ENCODE measurements around the gene DAZL.
A peak's percentile ranks its signal among the peaks of the same experiment; 100 is the strongest.

DAZL gene

DNA sequence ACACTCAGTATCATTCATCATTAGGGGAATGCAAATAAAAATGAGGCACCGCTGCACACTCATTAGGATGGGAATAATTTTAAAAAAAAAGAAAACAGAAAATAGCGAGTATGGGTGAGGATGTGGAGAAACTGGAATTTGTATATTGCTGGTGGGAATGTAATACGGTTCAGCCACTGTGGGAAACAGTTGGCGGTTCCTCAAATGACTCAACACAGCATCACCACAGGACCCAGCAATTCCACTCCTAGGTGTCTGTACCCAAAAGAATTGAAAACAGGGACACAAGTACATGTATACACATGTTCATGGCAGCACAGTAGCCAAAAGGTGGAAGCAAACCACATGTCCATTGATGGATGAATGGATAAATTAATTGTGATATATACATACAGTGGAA, 56.5 kb downstream of the DAZL start:
- no peak overlapping the region for H3K4me3 ChIP-seq (ENCODE audit: low read depth, low read length)
- CTCF ChIA-PET, result interaction anchor here (3.7 to 3.9 kb wide), 2 partner anchors 257 to 280 kb away, joined by 23 to 67 read pairs; no protein-coding TSS in a partner anchor

DNA sequence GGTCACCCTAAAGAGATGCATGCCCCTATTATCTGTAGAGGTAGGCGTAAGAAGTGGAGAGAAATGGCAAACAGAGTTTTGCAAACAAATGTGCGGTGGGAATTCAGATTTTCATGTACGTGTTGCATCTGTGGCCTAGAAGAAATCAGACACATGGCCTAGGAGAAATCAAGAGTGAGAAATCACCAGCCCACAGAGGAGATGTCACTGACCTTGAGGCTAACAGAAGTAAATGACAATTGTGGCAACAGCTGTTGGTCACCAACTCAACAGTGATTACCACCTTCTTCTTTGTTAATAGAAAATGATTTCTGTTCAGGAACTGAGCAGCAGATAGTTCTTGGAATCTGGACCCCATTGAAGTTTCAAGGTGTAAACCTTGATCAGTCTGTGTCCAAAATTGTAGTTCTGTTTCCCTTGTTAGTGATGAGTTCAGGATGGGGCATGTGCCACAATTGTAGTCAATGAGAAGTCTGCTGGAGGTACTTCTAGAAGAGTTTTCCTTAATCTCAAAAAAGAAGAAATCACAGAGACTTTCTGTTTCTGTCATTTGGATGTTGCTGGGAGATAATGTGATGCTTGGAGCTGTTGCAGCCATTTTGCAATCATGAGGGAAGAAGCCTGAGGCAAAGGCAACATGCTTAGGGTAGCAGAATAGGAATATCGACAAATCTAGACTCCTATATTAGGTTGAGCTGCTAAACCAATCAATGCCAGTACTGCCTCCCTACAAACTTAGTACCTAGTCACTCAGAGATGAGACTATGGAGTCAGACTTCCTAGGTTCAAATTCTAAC, 57.5 kb downstream of the DAZL start:
- ChIA-PET POLR2A (no interaction called here), CTCF (interaction anchor here (0.6 to 2.8 kb wide), 6 partner anchors 30 to 278 kb away, joined by 3 to 10 read pairs (median 4); no protein-coding TSS in a partner anchor)
- Histone ChIP-seq H3K27ac (ENCODE audit: extremely low read depth, low read depth, low read length) (no peak overlapping the region), H3K9me3 (ENCODE audit: control insufficient read depth, insufficient read depth, low read depth, low read length) (no peaks in the 10 kb centered on the region), H3K4me1 (ENCODE audit: control insufficient read depth, insufficient read depth, low read length) (no peaks in the 10 kb centered on the region), H3K36me3 (ENCODE audit: control insufficient read depth in 2 of 2, insufficient read depth in 1 of 2, low read length in 2 of 2) (no peaks in the 10 kb centered on the region), H3K4me3 (ENCODE audit: low read depth, low read length) (no peak overlapping the region)
- TF ChIP-seq ZNF366 (tag by site-specific recombination; conservative IDR thresholded peaks at IDR 0.05) (no peak), ZNF221 (tag by site-specific recombination; IDR thresholded peaks at IDR 0.05; ENCODE audit: borderline replicate concordance) (no peak), ZNF473 (tag by site-specific recombination; IDR thresholded peaks at IDR 0.05) (no peak), SETDB1 (IDR thresholded peaks at IDR 0.05; ENCODE audit: insufficient read length, low read length) (peak; percentile 61), ZNF112 (tag by site-specific recombination; IDR thresholded peaks at IDR 0.05) (no peak), ZNF274 (IDR thresholded peaks at IDR 0.05; ENCODE audit: low read length) (no peak), ZNF274 (tag by site-specific recombination; IDR thresholded peaks at IDR 0.05; ENCODE audit: borderline replicate concordance) (no peak)
- TF ChIP-seq, protein P1, sequence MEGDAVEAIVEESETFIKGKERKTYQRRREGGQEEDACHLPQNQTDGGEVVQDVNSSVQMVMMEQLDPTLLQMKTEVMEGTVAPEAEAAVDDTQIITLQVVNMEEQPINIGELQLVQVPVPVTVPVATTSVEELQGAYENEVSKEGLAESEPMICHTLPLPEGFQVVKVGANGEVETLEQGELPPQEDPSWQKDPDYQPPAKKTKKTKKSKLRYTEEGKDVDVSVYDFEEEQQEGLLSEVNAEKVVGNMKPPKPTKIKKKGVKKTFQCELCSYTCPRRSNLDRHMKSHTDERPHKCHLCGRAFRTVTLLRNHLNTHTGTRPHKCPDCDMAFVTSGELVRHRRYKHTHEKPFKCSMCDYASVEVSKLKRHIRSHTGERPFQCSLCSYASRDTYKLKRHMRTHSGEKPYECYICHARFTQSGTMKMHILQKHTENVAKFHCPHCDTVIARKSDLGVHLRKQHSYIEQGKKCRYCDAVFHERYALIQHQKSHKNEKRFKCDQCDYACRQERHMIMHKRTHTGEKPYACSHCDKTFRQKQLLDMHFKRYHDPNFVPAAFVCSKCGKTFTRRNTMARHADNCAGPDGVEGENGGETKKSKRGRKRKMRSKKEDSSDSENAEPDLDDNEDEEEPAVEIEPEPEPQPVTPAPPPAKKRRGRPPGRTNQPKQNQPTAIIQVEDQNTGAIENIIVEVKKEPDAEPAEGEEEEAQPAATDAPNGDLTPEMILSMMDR (tag by site-specific recombination; IDR thresholded peaks at IDR 0.05), result no peak
- TF ChIP-seq, protein P2, sequence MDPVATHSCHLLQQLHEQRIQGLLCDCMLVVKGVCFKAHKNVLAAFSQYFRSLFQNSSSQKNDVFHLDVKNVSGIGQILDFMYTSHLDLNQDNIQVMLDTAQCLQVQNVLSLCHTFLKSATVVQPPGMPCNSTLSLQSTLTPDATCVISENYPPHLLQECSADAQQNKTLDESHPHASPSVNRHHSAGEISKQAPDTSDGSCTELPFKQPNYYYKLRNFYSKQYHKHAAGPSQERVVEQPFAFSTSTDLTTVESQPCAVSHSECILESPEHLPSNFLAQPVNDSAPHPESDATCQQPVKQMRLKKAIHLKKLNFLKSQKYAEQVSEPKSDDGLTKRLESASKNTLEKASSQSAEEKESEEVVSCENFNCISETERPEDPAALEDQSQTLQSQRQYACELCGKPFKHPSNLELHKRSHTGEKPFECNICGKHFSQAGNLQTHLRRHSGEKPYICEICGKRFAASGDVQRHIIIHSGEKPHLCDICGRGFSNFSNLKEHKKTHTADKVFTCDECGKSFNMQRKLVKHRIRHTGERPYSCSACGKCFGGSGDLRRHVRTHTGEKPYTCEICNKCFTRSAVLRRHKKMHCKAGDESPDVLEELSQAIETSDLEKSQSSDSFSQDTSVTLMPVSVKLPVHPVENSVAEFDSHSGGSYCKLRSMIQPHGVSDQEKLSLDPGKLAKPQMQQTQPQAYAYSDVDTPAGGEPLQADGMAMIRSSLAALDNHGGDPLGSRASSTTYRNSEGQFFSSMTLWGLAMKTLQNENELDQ (tag by site-specific recombination; IDR thresholded peaks at IDR 0.05; ENCODE audit: low read depth), result no peak
- TF ChIP-seq, protein P3, sequence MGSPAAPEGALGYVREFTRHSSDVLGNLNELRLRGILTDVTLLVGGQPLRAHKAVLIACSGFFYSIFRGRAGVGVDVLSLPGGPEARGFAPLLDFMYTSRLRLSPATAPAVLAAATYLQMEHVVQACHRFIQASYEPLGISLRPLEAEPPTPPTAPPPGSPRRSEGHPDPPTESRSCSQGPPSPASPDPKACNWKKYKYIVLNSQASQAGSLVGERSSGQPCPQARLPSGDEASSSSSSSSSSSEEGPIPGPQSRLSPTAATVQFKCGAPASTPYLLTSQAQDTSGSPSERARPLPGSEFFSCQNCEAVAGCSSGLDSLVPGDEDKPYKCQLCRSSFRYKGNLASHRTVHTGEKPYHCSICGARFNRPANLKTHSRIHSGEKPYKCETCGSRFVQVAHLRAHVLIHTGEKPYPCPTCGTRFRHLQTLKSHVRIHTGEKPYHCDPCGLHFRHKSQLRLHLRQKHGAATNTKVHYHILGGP (tag by site-specific recombination; IDR thresholded peaks at IDR 0.05), result no peak

More for the DNA sequence above, 56.5 kb downstream of the DAZL start:
- H3K27ac ChIP-seq (ENCODE audit: extremely low read depth, low read depth, low read length), result no peak overlapping the region
- H3K9me3 ChIP-seq (ENCODE audit: control insufficient read depth, insufficient read depth, low read depth, low read length), result no peaks in the 10 kb centered on the region
- POLR2A ChIA-PET, result no interaction called here
- H3K4me1 ChIP-seq (ENCODE audit: control insufficient read depth, insufficient read depth, low read length), result no peaks in the 10 kb centered on the region
- TF ChIP-seq, protein P4, sequence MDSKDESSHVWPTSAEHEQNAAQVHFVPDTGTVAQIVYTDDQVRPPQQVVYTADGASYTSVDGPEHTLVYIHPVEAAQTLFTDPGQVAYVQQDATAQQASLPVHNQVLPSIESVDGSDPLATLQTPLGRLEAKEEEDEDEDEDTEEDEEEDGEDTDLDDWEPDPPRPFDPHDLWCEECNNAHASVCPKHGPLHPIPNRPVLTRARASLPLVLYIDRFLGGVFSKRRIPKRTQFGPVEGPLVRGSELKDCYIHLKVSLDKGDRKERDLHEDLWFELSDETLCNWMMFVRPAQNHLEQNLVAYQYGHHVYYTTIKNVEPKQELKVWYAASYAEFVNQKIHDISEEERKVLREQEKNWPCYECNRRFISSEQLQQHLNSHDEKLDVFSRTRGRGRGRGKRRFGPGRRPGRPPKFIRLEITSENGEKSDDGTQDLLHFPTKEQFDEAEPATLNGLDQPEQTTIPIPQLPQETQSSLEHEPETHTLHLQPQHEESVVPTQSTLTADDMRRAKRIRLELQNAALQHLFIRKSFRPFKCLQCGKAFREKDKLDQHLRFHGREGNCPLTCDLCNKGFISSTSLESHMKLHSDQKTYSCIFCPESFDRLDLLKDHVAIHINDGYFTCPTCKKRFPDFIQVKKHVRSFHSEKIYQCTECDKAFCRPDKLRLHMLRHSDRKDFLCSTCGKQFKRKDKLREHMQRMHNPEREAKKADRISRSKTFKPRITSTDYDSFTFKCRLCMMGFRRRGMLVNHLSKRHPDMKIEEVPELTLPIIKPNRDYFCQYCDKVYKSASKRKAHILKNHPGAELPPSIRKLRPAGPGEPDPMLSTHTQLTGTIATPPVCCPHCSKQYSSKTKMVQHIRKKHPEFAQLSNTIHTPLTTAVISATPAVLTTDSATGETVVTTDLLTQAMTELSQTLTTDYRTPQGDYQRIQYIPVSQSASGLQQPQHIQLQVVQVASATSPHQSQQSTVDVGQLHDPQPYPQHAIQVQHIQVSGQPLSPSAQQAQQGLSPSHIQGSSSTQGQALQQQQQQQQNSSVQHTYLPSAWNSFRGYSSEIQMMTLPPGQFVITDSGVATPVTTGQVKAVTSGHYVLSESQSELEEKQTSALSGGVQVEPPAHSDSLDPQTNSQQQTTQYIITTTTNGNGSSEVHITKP (tag by site-specific recombination; IDR thresholded peaks at IDR 0.05), result no peak
- peak; percentile 47; the same call in 1 of the 2 replicates for TF ChIP-seq ZNF140 (tag by site-specific recombination; IDR thresholded peaks at IDR 0.05)
- TF ChIP-seq, protein P2 (tag by site-specific recombination; IDR thresholded peaks at IDR 0.05; ENCODE audit: low read depth), result no peak
- H3K36me3 ChIP-seq (ENCODE audit: control insufficient read depth in 2 of 2, insufficient read depth in 1 of 2, low read length in 2 of 2), result no peaks in the 10 kb centered on the region

Measured in HEK293 (cell line).